SK-N-SH treated with all-trans-retinoic acid at 6 μM for 48 hours (cell line): ENCODE measurements around the gene PCMTD2.

Source experiments
- ARNTL ChIP-seq: fragments of 450-650 bp; formaldehyde crosslinking; IDR thresholded peaks from 2 replicates; pipeline ENCODE4 v1.5.0; 2020; ENCODE audit warnings: low read depth, mild to moderate bottlenecking, moderate library complexity, borderline replicate concordance
- CSDC2 ChIP-seq: fragments of 250-450 bp; sonication (Bioruptor Pico); IDR thresholded peaks from 2 replicates; pipeline ENCODE4 v1.5.0; 2020; ENCODE audit warnings: mild to moderate bottlenecking, moderate library complexity
- OSR1 ChIP-seq: fragments of 250-450 bp; sonication (Bioruptor Pico); IDR thresholded peaks from 2 replicates; pipeline ENCODE4 v1.8.0; 2022; ENCODE audit warnings: moderate library complexity, mild to moderate bottlenecking, inconsistent platforms
- RARB ChIP-seq: fragments of 250-450 bp; sonication (Bioruptor Pico); IDR thresholded peaks from 2 replicates; pipeline ENCODE4 v1.8.0; 2021; ENCODE audit warnings: mild to moderate bottlenecking, moderate library complexity
- TOX ChIP-seq: fragments of 250-450 bp; sonication (Bioruptor Pico); IDR thresholded peaks from 2 replicates; pipeline ENCODE4 v1.8.0; 2021; ENCODE audit warnings: mild to moderate bottlenecking, moderate library complexity, borderline replicate concordance
- ZC3H10 ChIP-seq: fragments of 250-450 bp; sonication (Bioruptor Pico); IDR thresholded peaks from 2 replicates; pipeline ENCODE4 v1.5.1; 2021; ENCODE audit warnings: mild to moderate bottlenecking, moderate library complexity
- TF ChIP-seq, protein P1 (sequence below): fragments of 250-450 bp; sonication (Bioruptor Pico); IDR thresholded peaks from 2 replicates; pipeline ENCODE4 v1.8.0; 2020; ENCODE audit warnings: mild to moderate bottlenecking, moderate library complexity, borderline replicate concordance

DNA sequence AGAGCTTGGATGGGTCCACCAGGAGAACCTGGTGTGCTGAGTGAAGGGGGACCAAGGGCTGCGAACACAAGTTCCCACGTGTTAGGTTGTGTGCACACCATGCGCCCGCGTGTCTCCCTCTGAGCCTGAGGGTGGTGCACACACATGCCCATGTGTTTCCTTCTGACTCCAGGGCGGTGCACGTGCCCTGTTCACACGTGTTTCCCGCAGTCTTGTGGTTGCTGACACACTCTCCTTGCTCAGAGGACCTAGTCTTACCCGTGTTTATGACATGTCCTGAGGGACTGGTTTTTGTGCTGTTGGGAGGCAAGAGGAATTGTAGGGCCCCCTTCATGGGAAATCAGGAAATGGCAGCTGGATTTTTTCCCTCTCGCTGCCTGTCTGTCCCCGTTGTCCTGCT is 36.3 kb upstream of the PCMTD2 start:
- TF ChIP-seq ARNTL (CRISPR knock-in tag): no peak
- TF ChIP-seq TOX: no peak
- TF ChIP-seq, protein P1, sequence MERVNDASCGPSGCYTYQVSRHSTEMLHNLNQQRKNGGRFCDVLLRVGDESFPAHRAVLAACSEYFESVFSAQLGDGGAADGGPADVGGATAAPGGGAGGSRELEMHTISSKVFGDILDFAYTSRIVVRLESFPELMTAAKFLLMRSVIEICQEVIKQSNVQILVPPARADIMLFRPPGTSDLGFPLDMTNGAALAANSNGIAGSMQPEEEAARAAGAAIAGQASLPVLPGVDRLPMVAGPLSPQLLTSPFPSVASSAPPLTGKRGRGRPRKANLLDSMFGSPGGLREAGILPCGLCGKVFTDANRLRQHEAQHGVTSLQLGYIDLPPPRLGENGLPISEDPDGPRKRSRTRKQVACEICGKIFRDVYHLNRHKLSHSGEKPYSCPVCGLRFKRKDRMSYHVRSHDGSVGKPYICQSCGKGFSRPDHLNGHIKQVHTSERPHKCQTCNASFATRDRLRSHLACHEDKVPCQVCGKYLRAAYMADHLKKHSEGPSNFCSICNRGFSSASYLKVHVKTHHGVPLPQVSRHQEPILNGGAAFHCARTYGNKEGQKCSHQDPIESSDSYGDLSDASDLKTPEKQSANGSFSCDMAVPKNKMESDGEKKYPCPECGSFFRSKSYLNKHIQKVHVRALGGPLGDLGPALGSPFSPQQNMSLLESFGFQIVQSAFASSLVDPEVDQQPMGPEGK: no peak
- no peak for TF ChIP-seq OSR1 (CRISPR knock-in tag)
- no peak for TF ChIP-seq CSDC2 (CRISPR knock-in tag)
- no peak for TF ChIP-seq ZC3H10
- no peak for TF ChIP-seq RARB (CRISPR knock-in tag)
